ENCODE results near the gene ZBTB42. TPM values are rescaled to one million over a fixed set of nuclear protein-coding genes. Genes with fewer than 3 reads are reported as not detected.
A peak's percentile ranks its signal among the peaks of the same experiment; 100 is the strongest.

Gene ZBTB42
- total RNA-seq, 1 experiment from 2014 or later = 9.2 TPM

DNA sequence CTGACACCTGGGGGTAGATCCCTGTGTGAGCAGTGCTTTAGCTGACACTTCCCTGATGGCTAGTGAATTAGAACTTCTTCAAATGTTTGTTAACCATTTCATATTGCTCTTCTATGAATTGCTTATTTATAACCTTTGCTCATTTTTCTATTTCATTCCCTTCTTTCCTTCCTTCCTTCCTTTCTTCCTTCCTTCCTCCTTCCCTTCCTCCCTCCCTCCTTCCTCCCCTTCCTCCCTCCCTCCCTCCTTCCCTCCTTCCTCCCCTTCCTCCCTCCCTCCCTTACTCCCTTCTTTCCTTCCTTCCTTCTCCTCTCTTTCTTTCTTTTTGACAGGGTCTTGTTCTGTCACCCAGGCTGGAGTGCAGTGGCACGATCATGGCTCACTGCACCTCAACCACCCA lies 40.8 kb downstream of the ZBTB42 start:
- Histone ChIP-seq H3K4me1 (ENCODE audit: insufficient read depth, low read length) (no peaks in the 10 kb centered on the region), H2AFZ (ENCODE audit: low read length) (no peak overlapping the region), H3K27me3 (ENCODE audit: low read length) (peaks cover 32% of the 10 kb centered on the region), H3K79me2 (ENCODE audit: low read length) (no peaks in the 10 kb centered on the region), H3F3A (ENCODE audit: low read length, unreplicated experiment) (no peaks in the 10 kb centered on the region), H3K9me3 (ENCODE audit: low read length) (no peaks in the 10 kb centered on the region), H3K36me3 (ENCODE audit: low read depth, low read length) (no peaks in the 10 kb centered on the region), H4K20me1 (ENCODE audit: low read length) (no peaks in the 10 kb centered on the region), H3K9me2 (replicated peaks; ENCODE audit: low read length) (no peaks in the 10 kb centered on the region), H3K4me3 (ENCODE audit: low read length) (no peak overlapping the region), H3K27ac (ENCODE audit: low read length) (no peak overlapping the region), H3K4me2 (ENCODE audit: low read length) (no peak overlapping the region), H3K9ac (ENCODE audit: low read length) (no peak overlapping the region)
- CTCF ChIA-PET = interaction anchor here (0.6 kb wide), 1 partner anchor 73 kb away, joined by 3 read pairs; no protein-coding TSS in a partner anchor
- POLR2A ChIA-PET (ENCODE audit: unreplicated experiment) = no interaction called here
- DNase-seq (no peak), ATAC-seq (no peak)
- BruUV-seq (replicated peaks) = no TSS peak
- TF ChIP-seq EZH2phosphoT487 (IDR thresholded peaks at IDR 0.05; ENCODE audit: borderline replicate concordance, low read length) (no peak), EZH2 (IDR thresholded peaks at IDR 0.05; ENCODE audit: low read length, unreplicated experiment) (no peak)
- TF ChIP-seq, protein P1, sequence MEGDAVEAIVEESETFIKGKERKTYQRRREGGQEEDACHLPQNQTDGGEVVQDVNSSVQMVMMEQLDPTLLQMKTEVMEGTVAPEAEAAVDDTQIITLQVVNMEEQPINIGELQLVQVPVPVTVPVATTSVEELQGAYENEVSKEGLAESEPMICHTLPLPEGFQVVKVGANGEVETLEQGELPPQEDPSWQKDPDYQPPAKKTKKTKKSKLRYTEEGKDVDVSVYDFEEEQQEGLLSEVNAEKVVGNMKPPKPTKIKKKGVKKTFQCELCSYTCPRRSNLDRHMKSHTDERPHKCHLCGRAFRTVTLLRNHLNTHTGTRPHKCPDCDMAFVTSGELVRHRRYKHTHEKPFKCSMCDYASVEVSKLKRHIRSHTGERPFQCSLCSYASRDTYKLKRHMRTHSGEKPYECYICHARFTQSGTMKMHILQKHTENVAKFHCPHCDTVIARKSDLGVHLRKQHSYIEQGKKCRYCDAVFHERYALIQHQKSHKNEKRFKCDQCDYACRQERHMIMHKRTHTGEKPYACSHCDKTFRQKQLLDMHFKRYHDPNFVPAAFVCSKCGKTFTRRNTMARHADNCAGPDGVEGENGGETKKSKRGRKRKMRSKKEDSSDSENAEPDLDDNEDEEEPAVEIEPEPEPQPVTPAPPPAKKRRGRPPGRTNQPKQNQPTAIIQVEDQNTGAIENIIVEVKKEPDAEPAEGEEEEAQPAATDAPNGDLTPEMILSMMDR (conservative IDR thresholded peaks at IDR 0.05; ENCODE audit: low read depth, low read length) = no peak
- intact Hi-C loops (cut with micrococcal nuclease) = no loop called here

DNA sequence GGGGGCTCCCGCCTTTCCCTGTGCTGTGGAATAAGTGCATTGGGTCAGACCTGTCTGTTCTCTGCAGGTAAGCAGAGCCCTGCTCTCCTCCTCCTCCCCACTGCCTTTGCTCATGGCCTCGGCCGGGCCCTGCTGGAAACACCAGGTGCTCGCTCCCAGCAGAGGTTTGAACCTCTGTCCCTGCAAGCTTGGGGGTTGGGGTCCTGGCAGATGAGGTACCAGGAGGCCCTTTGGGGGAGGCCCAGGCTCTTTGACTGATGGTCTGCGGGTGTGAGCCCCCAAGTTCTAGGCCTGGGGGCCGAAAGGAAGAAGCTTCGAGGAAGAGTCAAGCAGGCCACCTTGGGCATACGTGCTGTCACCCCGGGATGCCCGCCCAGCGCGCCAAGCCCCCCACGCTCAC lies 42.1 kb downstream of the ZBTB42 start:
- TF ChIP-seq EZH2 (IDR thresholded peaks at IDR 0.05; ENCODE audit: low read length, unreplicated experiment) = no peak
- TF ChIP-seq, protein P1 (conservative IDR thresholded peaks at IDR 0.05; ENCODE audit: low read depth, low read length) = no peak
- TF ChIP-seq EZH2phosphoT487 (IDR thresholded peaks at IDR 0.05; ENCODE audit: borderline replicate concordance, low read length) = no peak
- Histone ChIP-seq H3K9me2 (replicated peaks; ENCODE audit: low read length) (no peaks in the 10 kb centered on the region), H3K4me2 (ENCODE audit: low read length) (no peak overlapping the region), H3F3A (ENCODE audit: low read length, unreplicated experiment) (no peaks in the 10 kb centered on the region), H3K79me2 (ENCODE audit: low read length) (no peaks in the 10 kb centered on the region), H3K9me3 (ENCODE audit: low read length) (no peaks in the 10 kb centered on the region), H2AFZ (ENCODE audit: low read length) (no peak overlapping the region), H3K4me1 (ENCODE audit: insufficient read depth, low read length) (no peaks in the 10 kb centered on the region), H3K4me3 (ENCODE audit: low read length) (no peak overlapping the region), H3K27me3 (ENCODE audit: low read length) (peaks cover 32% of the 10 kb centered on the region), H4K20me1 (ENCODE audit: low read length) (no peaks in the 10 kb centered on the region), H3K27ac (ENCODE audit: low read length) (no peak overlapping the region), H3K9ac (ENCODE audit: low read length) (no peak overlapping the region), H3K36me3 (ENCODE audit: low read depth, low read length) (no peaks in the 10 kb centered on the region)
- POLR2A ChIA-PET (ENCODE audit: unreplicated experiment) = no interaction called here
- intact Hi-C loops (cut with micrococcal nuclease) = no loop called here
- DNase-seq (no peak), ATAC-seq (no peak)
- BruUV-seq (replicated peaks) = no TSS peak
- CTCF ChIA-PET = interaction anchor here (0.7 kb wide), 1 partner anchor 16 kb away, joined by 5 read pairs; no protein-coding TSS in a partner anchor

DNA sequence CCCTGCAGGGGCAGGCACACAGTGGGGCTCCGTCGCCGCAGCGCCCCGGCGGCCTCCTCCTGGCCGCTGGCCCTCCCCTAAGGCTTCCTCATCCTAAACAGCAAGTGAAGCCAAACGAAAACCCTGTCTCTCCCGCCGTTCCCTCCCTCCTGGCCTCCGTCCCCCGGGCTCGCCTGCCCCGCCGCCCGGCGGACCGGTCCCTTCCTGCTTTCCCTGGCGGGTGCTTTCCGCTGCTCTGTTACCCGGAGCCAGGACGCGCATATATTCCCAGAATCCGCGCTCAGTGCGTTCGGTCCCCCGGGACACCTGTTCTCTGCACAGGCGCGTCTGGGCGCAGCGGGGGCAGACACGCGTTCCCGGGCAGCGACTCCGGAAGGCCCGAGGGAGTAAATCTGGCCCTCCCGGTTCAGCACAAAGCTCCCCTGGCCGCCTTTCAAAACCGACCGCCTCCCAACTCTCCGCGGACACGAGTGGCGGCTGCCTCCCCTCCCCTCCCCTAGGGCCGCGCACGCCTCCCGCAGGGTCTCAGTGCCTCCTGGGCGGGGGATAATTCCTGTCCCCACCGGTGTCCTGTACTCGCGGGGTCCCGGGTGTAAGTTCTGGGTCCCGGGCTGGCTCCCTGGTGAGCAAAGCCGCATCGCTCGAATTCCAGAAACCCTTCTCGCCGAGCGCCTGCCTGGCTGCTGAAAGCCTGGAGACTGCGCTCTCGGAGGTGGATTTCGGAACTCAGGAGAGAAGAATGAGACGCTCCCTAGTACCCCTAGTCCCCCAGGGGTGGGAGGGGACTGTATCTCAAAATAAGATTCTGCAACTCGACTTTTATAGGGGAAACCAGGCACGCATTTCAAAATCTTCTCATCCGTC lies 42.8 kb downstream of the ZBTB42 start:
- CTCF ChIA-PET = no interaction called here
- peak overlapping the region; percentile 51 for H3K4me3 ChIP-seq (ENCODE audit: low read length)
- BruUV-seq (replicated peaks) = no TSS peak

More for the DNA sequence above, 42.8 kb downstream of the ZBTB42 start:
- peak overlapping the region; percentile 63 for H2AFZ ChIP-seq (ENCODE audit: low read length)
- H3K27ac ChIP-seq (ENCODE audit: low read length) = no peak overlapping the region
- H3K4me2 ChIP-seq (ENCODE audit: low read length) = peak overlapping the region; percentile 78
- H3K27me3 ChIP-seq (ENCODE audit: low read length) = peaks cover 32% of the 10 kb centered on the region
- no peaks in the 10 kb centered on the region for H3K9me2 ChIP-seq (replicated peaks; ENCODE audit: low read length)
- TF ChIP-seq EZH2 (IDR thresholded peaks at IDR 0.05; ENCODE audit: low read length, unreplicated experiment) = peak; percentile 43
- TF ChIP-seq, protein P1 (conservative IDR thresholded peaks at IDR 0.05; ENCODE audit: low read depth, low read length) = no peak
- no peaks in the 10 kb centered on the region for H4K20me1 ChIP-seq (ENCODE audit: low read length)
- no peaks in the 10 kb centered on the region for H3K36me3 ChIP-seq (ENCODE audit: low read depth, low read length)
- no peaks in the 10 kb centered on the region for H3K4me1 ChIP-seq (ENCODE audit: insufficient read depth, low read length)
- no peak for DNase-seq
- POLR2A ChIA-PET (ENCODE audit: unreplicated experiment) = no interaction called here
- H3K79me2 ChIP-seq (ENCODE audit: low read length) = no peaks in the 10 kb centered on the region
- peak; percentile 42 for ATAC-seq
- intact Hi-C loops (cut with micrococcal nuclease) = no loop called here
- no peak overlapping the region for H3K9ac ChIP-seq (ENCODE audit: low read length)
- no peaks in the 10 kb centered on the region for H3K9me3 ChIP-seq (ENCODE audit: low read length)
- no peaks in the 10 kb centered on the region for H3F3A ChIP-seq (ENCODE audit: low read length, unreplicated experiment)

All from PC-3 (cell line).